Islet of Langerhans (tissue), 1 donor: ENCODE data around the gene KRT5.
"Not testable (repeated sequence)": the region's sequence is repeated elsewhere in the genome, so short reads cannot be mapped to it uniquely, and the experiment has no call there.

ENCODE experiments used
- FAIRE-seq: peaks from one replicate; lab custom pipeline; 2011; peaks lifted over from hg19 to GRCh38; lab: Jason Lieb, UNC

The KRT5 gene

DNA sequence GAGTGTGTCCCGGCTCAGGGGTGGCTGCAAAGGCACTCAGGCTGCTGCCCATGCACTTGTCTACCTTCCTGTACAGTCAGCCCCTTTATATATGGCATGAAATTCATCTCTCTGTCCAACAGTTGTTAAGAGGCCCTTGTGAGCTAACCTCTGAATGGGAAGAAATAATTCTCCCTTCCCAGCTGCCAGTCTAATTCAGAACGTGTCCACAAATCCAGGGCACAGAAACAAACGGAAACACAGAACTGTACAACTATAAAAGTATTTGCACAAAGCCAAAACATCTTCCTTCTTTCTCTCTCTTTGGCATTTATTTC is 849 bp downstream of the KRT5 start:
- no peak for FAIRE-seq

DNA sequence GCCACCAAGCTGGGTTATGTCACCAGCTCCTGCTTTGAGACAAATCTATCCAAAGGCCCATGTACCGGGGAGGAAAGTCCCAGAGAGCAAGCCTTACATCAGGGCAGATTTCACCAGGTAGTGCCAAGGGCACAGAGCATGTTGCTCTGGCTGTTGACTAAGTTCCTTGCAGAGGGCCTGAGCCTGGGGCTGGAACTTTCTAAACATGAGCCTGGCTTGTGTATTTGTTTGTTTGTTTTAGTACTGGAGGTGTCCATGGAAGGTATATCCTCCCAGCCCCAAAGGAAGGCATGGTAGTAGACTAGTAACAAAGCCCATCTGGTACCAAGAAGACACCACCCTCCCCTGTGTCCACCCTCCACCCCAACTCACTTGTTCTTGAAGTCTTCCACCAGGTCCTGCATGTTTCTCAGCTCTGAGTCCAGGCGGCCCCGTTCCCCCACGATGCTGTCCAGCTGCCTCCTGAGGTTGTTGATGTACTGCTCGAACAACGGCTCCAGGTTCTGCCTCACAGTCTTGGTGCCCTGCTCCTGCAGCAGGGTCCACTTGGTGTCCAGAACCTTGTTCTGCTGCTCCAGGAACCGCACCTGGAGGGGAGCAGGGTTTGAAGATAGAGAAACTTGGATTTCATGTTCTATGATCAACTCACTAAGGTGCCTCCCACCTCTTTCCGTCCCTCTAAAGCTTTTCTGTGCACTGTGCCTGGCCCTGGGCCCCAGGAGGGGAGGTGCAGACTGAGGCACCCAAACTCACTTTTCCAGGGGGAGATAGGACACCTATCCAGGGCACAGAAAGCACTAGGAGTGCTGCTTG is 1.4 kb downstream of the KRT5 start:
- FAIRE-seq = no peak

DNA sequence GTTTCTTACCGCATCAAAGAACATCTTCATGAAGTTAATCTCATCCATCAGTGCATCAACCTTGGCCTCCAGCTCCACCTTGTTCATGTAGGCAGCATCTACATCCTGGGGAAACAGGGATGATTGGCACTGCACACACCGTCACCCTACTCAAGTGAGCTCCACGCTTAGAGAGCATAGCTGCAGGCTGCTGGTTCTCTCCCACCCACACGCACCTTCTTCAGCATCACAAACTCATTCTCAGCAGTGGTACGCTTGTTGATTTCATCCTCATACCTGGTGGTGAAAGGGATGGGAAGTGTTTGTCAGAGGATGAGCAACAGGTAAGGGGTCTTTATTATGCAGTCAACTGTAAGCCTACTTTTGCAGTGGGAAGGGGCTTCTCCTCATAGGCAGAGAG is 2.3 kb downstream of the KRT5 start:
- no peak for FAIRE-seq

DNA sequence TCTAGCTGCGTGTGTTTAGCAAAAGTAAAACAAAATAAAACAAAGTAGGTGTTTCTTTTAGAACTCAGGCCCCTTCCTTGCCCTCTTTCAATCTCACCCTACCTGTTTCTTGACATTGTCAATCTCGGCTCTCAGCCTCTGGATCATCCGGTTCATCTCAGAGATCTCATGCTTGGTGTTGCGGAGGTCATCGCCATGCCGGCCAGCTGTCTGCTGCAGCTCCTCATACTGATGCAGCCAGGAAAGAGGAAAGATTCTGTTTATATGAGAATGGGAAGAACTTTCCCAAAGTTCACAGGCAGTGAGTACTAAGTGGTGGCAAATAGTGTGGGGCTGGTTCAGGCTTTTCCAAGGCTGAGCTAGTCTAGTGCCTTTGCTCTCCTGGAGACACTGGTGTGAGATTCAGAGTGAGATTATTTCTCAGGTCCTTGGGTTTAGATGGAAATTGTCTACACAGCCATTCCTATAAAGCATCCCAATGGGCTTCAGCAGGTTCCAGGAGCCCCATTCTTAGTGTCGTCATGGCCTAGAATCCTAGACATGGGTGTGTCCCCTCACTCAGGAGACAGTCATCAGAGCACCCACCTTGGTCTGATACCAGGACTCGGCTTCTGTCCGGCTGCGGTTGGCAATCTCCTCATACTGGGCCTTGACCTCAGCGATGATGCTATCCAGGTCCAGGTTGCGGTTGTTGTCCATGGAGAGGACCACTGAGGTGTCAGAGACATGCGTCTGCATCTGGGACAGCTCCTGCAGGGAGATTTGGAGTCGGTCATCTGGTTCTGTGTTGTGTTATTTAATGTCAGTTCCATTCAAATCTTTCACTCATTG is 3.0 kb downstream of the KRT5 start:
- FAIRE-seq = no peak

DNA sequence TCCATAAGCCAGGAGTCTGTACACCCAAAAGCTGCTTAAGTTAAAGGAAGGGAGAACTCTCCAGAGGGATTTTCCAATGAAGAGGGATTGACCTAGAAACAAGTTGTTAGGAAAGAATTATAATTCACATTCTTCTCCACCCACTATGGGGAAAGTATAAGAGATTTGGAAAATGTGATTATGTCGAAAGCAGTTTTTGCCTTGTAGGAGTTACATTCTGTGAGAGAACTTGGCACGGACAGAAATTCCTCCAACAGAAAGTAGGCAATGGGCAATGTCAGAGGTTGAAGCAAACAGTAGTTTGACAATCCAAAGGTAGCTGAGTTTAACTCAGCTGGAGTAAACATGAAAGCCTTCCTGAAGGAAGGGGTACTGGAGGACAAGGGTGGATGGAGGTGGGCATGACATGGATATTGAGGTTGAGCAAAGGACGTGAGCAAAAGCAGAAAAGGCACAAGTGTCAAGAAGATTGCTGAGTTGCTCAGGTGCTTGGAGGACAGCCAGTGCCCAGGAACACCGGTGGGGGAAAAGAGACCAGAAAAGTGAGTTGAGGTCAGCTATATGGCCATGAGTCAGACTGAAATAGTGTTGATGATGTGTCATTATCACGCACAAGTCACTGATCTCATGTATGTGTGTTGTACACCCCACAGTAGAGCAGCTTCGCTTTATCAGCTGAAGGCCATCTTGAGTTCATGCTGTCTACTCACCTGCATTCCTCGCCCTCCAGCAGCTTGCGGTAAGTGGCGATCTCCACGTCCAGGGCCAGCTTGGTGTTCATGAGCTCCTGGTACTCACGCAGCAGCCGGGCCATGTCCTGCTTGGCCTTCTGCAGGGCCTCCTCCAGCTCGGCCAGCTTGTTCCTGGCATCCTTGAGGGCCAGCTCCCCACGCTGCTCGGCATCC is 4.0 kb downstream of the KRT5 start:
- no peak for FAIRE-seq

DNA sequence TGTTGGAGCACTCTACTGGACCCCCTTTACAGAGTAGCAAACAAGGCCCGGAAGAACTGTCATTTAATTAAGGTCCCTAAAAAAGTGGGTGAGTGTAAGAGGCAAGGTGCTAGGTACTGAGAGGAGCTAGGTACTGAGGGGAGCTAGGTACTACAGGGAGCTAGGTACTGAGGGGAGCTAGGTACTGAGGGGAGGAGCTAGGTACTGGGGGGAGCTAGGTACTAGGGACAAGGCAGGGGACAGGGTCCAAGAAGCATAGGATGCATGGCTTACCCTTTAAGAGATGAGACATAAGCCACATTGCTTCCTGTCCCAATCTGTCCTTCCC is 4.9 kb downstream of the KRT5 start:
- no peak for FAIRE-seq

DNA sequence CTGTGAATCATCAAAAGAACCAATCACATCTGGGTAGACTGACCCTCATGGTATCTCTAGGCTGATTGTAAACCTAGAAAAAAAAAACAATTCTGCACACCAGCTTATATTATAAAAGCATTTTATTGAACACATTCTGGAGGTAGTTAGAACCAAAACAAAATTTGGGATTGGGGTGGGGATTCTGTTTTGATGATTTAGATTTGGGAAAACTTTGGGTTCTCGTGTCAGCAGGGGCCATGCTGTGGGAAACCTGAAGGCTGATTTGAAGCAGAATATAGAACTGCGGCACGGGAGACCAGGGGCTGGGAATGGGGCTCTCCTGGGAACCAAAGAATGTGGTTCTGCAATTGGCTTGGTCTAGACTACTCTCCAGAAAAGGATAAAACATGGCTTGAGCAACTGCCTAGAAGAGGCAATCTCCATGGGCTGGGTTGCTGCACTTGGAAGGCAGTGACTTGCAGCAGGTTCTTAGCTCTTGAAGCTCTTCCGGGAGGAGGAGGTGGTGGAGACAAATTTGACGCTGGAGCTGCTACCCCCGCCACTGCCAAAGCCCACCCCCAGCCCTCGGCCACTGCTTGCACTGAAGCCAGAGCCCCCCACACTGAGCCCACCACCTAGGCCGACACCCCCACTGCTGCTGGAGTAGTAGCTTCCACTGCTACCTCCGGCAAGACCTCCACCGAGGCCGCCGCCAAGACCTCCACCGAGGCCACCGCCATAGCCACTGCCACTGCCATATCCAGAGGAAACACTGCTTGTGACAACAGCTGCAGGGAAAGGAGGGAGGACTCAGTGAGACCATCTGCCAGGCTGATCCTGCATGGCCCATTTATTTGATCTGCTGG is 5.5 kb downstream of the KRT5 start:
- no peak for FAIRE-seq

DNA sequence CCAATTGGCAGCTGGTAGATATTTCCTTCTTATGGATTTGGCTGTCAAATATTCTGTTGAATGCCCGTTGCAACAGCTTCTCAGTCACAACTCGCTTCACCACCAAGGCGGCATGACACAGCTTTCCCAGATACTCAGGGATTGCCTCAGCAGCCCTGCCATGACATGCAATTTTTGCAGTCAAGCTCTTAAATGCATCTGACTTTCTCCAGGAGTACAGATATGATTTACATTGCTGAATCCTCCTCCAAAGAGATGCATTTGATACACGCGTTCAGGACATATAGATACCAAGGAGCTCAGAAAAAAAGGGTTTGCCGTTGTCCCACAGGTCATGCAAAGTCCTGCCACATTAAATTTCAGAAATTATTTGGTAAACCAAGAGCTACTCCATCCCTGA is 6.5 kb downstream of the KRT5 start:
- FAIRE-seq = no peak

DNA sequence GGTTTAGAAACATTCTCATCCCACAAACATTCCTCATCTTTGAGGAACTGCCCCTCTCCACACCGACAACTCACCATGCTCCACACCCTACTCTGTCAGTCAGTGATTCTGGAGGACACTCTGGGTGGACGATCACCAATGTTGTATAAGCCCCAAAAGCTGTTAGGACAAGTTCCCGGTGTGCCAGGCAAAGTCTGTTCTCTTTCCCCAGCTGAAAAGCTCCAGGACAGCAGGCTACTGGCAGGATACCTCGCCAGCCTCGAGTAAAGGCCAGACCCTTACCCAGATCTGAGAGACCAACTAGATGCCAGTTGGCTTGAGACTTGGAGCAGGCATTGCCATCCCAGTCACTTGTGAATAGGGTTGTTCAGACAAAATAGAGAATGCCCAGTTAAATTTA is 12.0 kb downstream of the KRT5 start:
- no peak for FAIRE-seq

DNA sequence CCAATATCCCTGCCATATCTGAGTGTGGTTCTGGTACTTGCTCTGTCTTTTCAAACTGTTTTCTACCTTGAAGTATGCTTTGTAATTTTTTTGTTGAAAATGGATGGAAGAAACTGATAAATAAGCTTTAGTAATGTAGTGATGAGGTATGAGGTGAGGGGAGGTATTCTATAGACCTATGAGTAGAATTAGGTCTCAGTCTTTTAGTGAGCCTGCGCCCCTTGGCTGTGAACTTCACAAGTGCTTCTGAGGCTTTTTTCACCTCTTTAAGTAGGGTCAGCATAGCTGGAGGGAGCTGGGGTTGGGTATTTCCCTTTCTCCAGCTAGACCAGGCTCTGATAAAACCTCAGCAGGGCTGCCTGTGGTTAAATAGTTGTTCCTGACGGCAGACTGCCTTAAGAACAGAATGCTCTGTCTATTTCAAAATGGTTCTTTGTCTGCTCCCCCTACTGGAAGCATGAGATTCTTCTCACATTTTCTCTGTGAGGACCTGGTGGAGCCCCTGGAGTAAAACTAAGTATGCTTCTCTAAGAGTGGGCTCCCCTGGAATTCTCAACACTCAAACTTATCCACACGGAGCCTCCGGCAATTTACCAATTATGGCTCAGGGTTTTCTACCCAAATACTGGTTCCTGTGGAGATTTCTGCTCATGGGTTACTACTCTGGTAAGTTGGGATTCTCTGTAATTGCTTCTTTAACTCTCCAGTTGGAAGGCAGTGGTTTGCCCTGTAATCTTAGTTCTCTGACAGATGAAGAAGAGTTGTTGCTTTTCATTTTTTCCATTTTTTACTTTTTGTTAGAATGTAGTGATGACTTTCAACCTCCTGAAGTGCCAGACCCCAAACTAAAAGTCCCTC is 13.1 kb downstream of the KRT5 start:
- FAIRE-seq = no peak

DNA sequence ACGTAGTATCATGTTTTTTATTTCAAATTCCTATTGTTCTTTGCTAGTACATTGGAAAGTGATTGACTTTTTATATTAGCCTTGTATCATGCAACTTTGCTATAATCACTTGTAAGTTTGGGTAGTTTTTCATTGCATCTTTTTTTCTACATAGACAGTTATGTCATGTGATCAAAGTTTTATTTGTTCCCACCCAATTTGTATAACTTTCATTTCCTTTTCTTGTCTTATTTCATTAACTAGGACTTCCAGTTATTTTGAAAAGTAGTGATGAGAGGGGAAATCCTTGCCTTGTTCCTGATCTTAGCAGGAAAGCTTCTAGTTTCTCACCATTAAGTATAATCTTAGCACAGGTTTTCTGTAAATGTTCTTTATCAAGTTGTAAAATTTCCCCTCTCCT is 17.3 kb downstream of the KRT5 start:
- no peak for FAIRE-seq

DNA sequence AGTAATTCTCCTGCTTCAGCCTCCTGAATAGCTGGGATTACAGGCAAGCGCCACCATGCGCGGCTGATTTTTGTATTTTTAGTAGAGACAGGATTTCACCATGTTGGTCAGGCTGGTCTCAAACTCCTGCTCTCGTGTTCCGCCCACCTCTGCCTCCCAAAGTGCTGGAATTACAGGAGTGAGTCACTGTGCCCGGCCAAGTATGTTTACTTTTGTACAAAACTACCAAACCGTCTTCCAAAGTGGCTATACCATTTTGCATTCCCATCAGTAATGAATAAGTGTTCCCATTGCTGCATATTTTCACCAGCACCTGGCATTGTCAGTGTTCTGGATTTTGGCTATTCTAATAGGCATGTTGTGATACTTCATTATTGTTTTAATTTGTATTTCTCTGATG is 18.7 kb downstream of the KRT5 start:
- no peak for FAIRE-seq

DNA sequence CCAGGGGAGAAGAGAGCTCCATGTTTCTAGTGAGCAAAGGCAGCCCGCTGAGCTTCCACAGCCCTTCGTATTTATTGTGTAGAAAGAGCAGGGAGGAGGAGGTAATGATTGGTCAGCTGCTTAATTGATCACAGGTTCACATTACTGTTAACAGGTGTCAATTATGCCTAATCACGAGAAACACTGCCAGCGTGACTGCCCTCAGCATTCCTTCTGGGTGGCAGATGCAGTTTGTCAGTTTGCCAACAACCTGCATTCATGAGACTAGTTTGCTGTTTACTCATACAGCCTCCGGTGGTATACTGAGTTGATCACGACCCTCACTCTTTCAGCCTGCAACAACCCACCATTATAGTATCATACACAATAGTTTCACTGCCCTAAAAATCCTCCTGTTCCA is 19.6 kb downstream of the KRT5 start:
- not testable (repeated sequence) for FAIRE-seq

DNA sequence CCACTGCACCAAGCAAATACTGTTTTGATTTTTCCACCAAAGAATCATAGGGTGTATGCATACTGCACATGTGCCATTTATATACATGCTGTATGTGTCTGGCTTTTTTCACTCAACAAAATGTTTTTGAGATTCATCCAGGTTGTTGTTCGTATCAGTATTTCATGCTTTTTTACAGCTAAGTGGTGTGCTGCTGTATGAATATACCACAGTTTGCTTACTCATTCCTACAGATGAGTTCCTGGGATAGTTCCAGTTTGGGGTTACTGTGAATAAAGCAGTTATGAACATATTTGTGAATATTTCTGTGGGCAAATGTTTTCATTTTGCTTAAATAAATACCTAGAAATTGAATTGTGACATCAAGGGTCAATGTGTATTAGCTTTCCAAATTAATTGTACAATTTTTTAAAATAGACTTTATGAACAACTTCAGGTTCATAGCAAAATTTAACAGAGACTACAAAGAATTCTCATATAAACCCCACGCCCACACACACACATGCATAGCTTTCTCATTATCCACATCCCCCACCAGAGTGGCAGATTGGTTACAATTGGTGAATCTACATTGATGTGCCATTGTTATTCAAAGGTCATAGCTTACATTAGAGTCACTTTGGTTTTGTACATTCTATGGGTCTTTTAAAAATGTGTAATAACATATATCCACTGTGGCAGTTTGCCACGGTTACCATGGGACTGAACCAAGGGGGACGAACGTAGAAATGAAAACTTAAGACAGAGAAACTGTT is 20.2 kb downstream of the KRT5 start:
- FAIRE-seq = no peak

DNA sequence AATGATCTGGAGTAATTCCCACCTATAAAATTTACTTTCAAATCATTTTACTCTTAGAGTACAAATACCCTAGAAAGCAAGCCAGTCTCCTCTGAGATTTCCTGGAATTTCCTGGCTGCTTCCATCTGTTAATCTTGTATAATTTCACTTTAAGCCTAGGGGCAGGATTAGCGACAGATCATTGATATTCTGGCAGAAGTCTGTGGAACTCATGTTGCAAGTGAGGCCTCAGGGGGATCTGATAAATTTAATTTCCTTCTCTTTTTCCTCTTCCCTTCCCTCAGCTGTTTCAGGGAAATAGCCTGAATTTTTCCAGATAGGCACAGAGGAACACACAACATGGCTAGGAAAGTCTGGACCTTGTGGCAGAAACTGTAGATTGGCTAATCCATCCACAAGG is 21.2 kb downstream of the KRT5 start:
- no peak for FAIRE-seq

DNA sequence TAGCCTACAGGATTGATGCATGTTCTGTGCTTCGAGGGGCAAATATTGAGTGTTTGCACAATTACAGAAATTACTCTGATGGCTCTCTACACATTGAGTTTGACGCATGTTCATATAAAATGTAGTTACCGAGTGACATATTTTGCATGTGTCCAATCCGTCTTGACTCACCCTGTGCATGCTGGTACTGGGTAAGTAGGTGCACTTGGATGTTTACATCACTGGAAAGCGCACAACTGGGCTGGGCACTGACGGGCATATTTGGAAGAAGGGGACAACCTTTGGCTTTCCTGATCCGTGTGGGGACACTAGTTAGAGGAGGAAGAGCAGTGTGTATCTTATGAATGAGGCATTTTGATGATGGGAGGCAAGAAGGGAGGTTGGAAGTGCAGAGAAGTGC is 22.2 kb downstream of the KRT5 start:
- FAIRE-seq = no peak

DNA sequence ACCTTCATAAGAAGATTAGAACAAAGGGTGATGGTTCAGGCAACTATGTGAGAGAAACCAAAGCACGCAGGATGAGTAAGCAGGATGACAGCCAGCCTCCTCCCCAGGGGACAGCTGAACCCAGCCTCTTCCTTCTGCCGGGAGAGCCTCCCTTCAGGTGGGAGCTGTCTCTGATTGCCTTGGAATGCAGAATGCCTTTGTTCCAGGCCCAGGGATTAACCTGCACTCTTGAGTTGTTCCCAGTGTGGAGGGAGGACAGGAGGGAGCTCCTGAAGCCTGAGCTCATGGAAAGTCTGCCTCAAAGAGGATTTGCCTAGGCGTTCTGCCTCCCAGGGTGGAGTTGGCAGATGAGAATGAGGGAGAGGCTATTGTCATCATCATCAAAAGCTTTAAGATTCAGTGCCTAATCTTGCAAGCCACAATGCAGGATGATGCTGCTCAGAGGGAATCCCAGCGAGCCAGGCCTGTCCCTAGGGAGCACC is 23.6 kb downstream of the KRT5 start:
- FAIRE-seq = no peak

DNA sequence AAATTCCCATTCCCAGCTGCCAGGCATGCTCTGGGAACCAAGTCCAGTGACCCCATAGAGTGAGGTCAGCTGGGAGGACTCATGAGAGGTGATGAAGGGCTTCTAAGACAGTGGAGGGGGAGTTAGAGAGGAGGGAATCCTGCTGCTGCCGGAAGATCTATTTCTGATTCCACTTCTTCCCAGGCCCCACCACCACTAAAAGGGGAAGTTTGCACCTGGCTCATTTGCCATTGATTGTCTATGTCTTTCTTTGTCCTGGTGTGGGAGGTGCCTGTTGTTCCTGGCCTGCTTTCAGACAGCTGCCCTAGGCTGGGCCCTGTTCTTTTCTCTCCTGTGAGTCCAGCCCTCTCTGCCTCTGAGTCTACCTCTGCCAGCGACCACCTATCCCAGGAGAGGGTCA is 24.1 kb downstream of the KRT5 start:
- FAIRE-seq = no peak

DNA sequence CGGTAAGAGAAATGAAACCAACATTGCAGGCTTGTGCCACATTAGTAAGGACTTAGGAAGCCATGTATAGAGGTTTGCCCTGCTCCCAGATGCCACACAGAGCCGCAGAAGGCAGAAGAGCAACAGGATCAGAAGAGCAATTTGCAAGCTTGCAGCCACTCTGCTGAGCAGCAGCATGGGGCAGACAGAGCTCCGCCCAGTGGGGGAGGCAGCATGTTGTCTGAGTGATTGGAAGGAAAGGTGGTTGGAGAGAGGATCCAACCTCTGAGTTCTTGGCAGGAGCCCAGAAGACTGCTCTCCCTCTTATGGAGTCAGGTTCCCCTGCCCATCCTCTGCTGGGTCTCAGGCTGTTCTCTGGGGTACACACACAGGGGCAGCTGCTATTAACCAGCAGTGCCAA is 24.8 kb downstream of the KRT5 start:
- FAIRE-seq = no peak

DNA sequence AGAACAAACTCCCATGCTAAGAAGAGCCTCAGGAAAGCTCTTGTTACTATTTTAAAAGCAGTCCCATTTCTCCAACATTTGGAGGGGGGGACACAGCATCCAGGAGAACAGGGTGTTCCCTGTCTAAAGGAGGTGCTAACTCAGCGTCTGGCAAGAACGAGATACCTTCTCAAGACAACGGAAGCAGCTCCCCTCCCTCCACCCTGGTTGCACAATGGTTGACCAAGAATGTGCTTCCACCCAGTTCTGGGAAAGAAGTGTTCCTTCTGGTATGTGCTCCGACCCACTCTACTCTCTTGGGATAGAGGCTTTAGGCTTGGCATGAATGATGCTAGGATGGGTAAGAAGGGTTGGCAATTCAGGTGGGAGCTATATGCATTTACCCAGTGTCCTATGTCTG is 25.7 kb downstream of the KRT5 start:
- FAIRE-seq = no peak
